Memory B cell (primary cell): ENCODE data around the gene PHYH.
"Not testable (repeated sequence)": the region's sequence is repeated elsewhere in the genome, so short reads cannot be mapped to it uniquely, and the experiment has no call there.

Source experiments
- ATAC-seq: fragments of 150-1000 bp; cut with Tn5 transposase; 2 replicates; pipeline ENCODE4 v1.10.0; 2021; ENCODE audit warnings: low read depth, mild to moderate bottlenecking, moderate library complexity
- DNase-seq, 2 donors: peaks; one replicate each; pipeline ENCODE4 v3.0.0; 2022; ENCODE audit warnings: low spot score in 2 of 2
- H3K27ac Mint-ChIP-seq: one replicate; pipeline ENCODE4 v1.8.0; 2022; ENCODE audit warnings: mild to moderate bottlenecking, moderate library complexity, mixed read lengths
- H3K27me3 Mint-ChIP-seq: one replicate; pipeline ENCODE4 v1.8.0; 2022; ENCODE audit warnings: mixed read lengths
- H3K36me3 Mint-ChIP-seq: one replicate; pipeline ENCODE4 v1.8.0; 2022; ENCODE audit warnings: mild to moderate bottlenecking, mixed read lengths
- H3K4me1 Mint-ChIP-seq: one replicate; pipeline ENCODE4 v1.8.0; 2022; ENCODE audit warnings: mixed read lengths
- H3K4me3 Mint-ChIP-seq: one replicate; pipeline ENCODE4 v1.8.0; 2022; ENCODE audit warnings: mild to moderate bottlenecking, moderate library complexity, mixed read lengths
- H3K9me3 Mint-ChIP-seq: one replicate; pipeline ENCODE4 v1.8.0; 2022; ENCODE audit warnings: mixed read lengths

The PHYH gene

GRCh38 chr10:13308096-13308495 lies 8.2 kb upstream of the PHYH start:
- DNase-seq, result no peak
- H3K27me3 Mint-ChIP-seq, result no peaks in the 10 kb centered on the region
- H3K9me3 Mint-ChIP-seq, result no peaks in the 10 kb centered on the region
- peaks cover 5% of the 10 kb centered on the region for H3K36me3 Mint-ChIP-seq
- H3K4me3 Mint-ChIP-seq, result no peak overlapping the region
- no peaks in the 10 kb centered on the region for H3K4me1 Mint-ChIP-seq
- no peak overlapping the region for H3K27ac Mint-ChIP-seq
- ATAC-seq, result no peak

GRCh38 chr10:13306103-13306502 lies 6.2 kb upstream of the PHYH start:
- Mint-ChIP-seq H3K27me3 (no peaks in the 10 kb centered on the region), H3K9me3 (no peaks in the 10 kb centered on the region), H3K4me3 (no peak overlapping the region), H3K4me1 (peaks cover 3% of the 10 kb centered on the region), H3K36me3 (peaks cover 5% of the 10 kb centered on the region), H3K27ac (no peak overlapping the region)
- ATAC-seq (no peak), DNase-seq (no peak)

- ATAC-seq (no peak), DNase-seq (no peak)
- H3K27ac Mint-ChIP-seq, result no peak overlapping the region
- no peak overlapping the region for H3K4me3 Mint-ChIP-seq
- H3K9me3 Mint-ChIP-seq, result no peaks in the 10 kb centered on the region
- H3K27me3 Mint-ChIP-seq, result no peaks in the 10 kb centered on the region
- H3K4me1 Mint-ChIP-seq, result peaks cover 5% of the 10 kb centered on the region
- H3K36me3 Mint-ChIP-seq, result peaks cover 5% of the 10 kb centered on the region
Observed at GRCh38 chr10:13302821-13303555, 3.1 kb upstream of the PHYH start.

- peak overlapping the region; percentile 83 for H3K4me3 Mint-ChIP-seq
- no peaks in the 10 kb centered on the region for H3K9me3 Mint-ChIP-seq
- no peak for ATAC-seq
- DNase-seq, result no peak
- H3K27ac Mint-ChIP-seq, result peak overlapping the region; percentile 15
- H3K27me3 Mint-ChIP-seq, result no peaks in the 10 kb centered on the region
- peaks cover 5% of the 10 kb centered on the region for H3K4me1 Mint-ChIP-seq
- peaks cover 4% of the 10 kb centered on the region for H3K36me3 Mint-ChIP-seq
Observed at GRCh38 chr10:13298748-13299436, 972 bp downstream of the PHYH start.

GRCh38 chr10:13296476-13296875 lies 3.4 kb downstream of the PHYH start:
- H3K36me3 Mint-ChIP-seq, result peaks cover 11% of the 10 kb centered on the region
- H3K4me3 Mint-ChIP-seq, result no peak overlapping the region
- no peaks in the 10 kb centered on the region for H3K9me3 Mint-ChIP-seq
- no peaks in the 10 kb centered on the region for H3K27me3 Mint-ChIP-seq
- peaks cover 3% of the 10 kb centered on the region for H3K4me1 Mint-ChIP-seq
- no peak for DNase-seq
- no peak for ATAC-seq
- H3K27ac Mint-ChIP-seq, result no peak overlapping the region

GRCh38 chr10:13294784-13295183 lies 5.1 kb downstream of the PHYH start:
- no peak overlapping the region for H3K4me3 Mint-ChIP-seq

GRCh38 chr10:13291821-13292773 lies 7.8 kb downstream of the PHYH start:
- Mint-ChIP-seq H3K4me1 (peaks cover 8% of the 10 kb centered on the region), H3K36me3 (peaks cover 11% of the 10 kb centered on the region), H3K4me3 (no peak overlapping the region), H3K27ac (no peak overlapping the region), H3K9me3 (no peaks in the 10 kb centered on the region), H3K27me3 (no peaks in the 10 kb centered on the region)
- ATAC-seq (no peak), DNase-seq (no peak)

More at GRCh38 chr10:13294784-13295183, 5.1 kb downstream of the PHYH start:
- Mint-ChIP-seq H3K36me3 (peaks cover 11% of the 10 kb centered on the region), H3K9me3 (no peaks in the 10 kb centered on the region), H3K27ac (no peak overlapping the region), H3K4me1 (peaks cover 3% of the 10 kb centered on the region), H3K27me3 (no peaks in the 10 kb centered on the region)
- no peak for DNase-seq
- no peak for ATAC-seq

- DNase-seq (no peak), ATAC-seq (no peak)
- H3K4me3 Mint-ChIP-seq, result no peak overlapping the region
- peaks cover 11% of the 10 kb centered on the region for H3K36me3 Mint-ChIP-seq
- H3K27ac Mint-ChIP-seq, result no peak overlapping the region
- no peaks in the 10 kb centered on the region for H3K9me3 Mint-ChIP-seq
- peaks cover 8% of the 10 kb centered on the region for H3K4me1 Mint-ChIP-seq
- H3K27me3 Mint-ChIP-seq, result no peaks in the 10 kb centered on the region
Observed at GRCh38 chr10:13291061-13291460, 8.8 kb downstream of the PHYH start.

GRCh38 chr10:13284050-13284449 lies 15.8 kb downstream of the PHYH start:
- no peaks in the 10 kb centered on the region for H3K27me3 Mint-ChIP-seq
- H3K36me3 Mint-ChIP-seq, result peaks cover 10% of the 10 kb centered on the region
- no peak overlapping the region for H3K27ac Mint-ChIP-seq
- DNase-seq (no peak), ATAC-seq (no peak)
- H3K4me3 Mint-ChIP-seq, result no peak overlapping the region
- H3K4me1 Mint-ChIP-seq, result peaks cover 8% of the 10 kb centered on the region
- H3K9me3 Mint-ChIP-seq, result no peaks in the 10 kb centered on the region

GRCh38 chr10:13282348-13282747 lies 17.5 kb downstream of the PHYH start:
- not testable (repeated sequence) for H3K36me3 Mint-ChIP-seq, H3K27ac Mint-ChIP-seq, H3K4me1 Mint-ChIP-seq, ATAC-seq, H3K27me3 Mint-ChIP-seq, H3K9me3 Mint-ChIP-seq, H3K4me3 Mint-ChIP-seq, DNase-seq

- no peak overlapping the region for H3K4me3 Mint-ChIP-seq
- no peaks in the 10 kb centered on the region for H3K9me3 Mint-ChIP-seq
- no peak overlapping the region for H3K27ac Mint-ChIP-seq
- ATAC-seq (no peak), DNase-seq (no peak)
- H3K4me1 Mint-ChIP-seq, result no peaks in the 10 kb centered on the region
- no peaks in the 10 kb centered on the region for H3K27me3 Mint-ChIP-seq
- peaks cover 8% of the 10 kb centered on the region for H3K36me3 Mint-ChIP-seq
Observed at GRCh38 chr10:13276749-13277365, 23.0 kb downstream of the PHYH start.

GRCh38 chr10:13276146-13276545 lies 23.7 kb downstream of the PHYH start:
- not testable (repeated sequence) for H3K4me1 Mint-ChIP-seq, ATAC-seq, H3K9me3 Mint-ChIP-seq, DNase-seq, H3K36me3 Mint-ChIP-seq, H3K4me3 Mint-ChIP-seq, H3K27ac Mint-ChIP-seq, H3K27me3 Mint-ChIP-seq

GRCh38 chr10:13272164-13272571 lies 27.7 kb downstream of the PHYH start:
- Mint-ChIP-seq H3K27me3 (peaks cover 5% of the 10 kb centered on the region), H3K9me3 (no peaks in the 10 kb centered on the region), H3K27ac (no peak overlapping the region), H3K4me1 (peaks cover 7% of the 10 kb centered on the region), H3K36me3 (no peaks in the 10 kb centered on the region), H3K4me3 (peak overlapping the region; percentile 74)
- DNase-seq, result no peak
- ATAC-seq, result peak; percentile 19
